DOHH2 (cell line): ENCODE results near the gene TP53AIP1.

ENCODE experiments used
- CTCF ChIP-seq: fragments of 200-600 bp; sonication (generic); IDR thresholded peaks from one replicate; pipeline ENCODE4 v1.5.1; 2014; ENCODE audit warnings: antibody characterized with exemption, mild to moderate bottlenecking, low read depth, low read length; ENCODE audit not compliant: poor library complexity, severe bottlenecking
- EZH2phosphoT487 ChIP-seq: fragments of 200-600 bp; sonication (generic); IDR thresholded peaks from 2 replicates; pipeline ENCODE4 v1.6.1; 2017; ENCODE audit warnings: borderline replicate concordance, mild to moderate bottlenecking, antibody characterized with exemption, low read length, moderate library complexity, mixed read lengths

GRCh38 chr11:128928400-128928799, 14.3 kb downstream of the TP53AIP1 start:
- TF ChIP-seq CTCF (no peak), EZH2phosphoT487 (no peak)
